GM21423 (cell line): ENCODE data around the gene FUOM.

Experiments used
- ATAC-seq: cut with Tn5 transposase; IDR thresholded peaks from one replicate; pipeline ENCODE4 v1.9.1; 2021; ENCODE audit warnings: mild to moderate bottlenecking, moderate library complexity; ENCODE audit not compliant: unreplicated experiment

Gene FUOM

DNA sequence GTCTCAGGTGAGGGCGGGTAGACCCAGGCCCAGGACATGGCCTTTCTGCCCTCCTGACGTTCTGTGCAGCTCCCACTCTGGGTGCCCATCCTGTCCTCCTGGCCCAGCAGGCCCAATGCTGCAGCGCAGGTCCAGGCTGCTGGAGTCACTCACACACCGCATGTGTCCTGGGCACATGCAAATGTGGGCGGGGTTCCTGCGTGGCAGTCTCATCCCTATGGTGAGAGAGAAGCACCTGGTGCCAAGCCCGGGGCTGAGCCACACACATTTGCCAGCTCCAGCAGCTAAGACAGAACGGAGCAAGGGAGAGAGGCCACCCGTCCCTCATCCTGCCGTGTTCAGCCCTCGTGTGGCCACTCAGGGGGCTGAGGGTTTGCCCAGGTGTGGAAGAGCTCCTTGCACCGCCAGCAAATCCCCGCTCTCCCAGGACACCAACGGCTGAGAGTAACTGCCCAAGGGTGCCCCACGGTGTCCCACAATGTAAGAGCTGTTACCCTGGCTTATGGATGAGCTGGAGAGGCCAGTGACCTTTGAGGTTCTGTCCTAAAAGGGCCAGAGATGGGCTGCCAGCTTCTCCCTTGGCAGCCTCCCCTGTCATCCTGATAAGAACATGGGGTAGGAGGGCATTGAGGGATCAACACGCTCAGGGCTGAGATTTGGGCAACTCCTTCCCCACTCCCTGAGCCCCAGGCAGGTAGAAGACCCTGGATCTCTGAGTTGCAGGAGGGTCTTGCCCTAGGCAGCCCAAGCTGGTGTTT, 4.4 kb downstream of the FUOM start:
- ATAC-seq = no peak

GRCh38 chr10:133351408-133352318, 6.2 kb downstream of the FUOM start:
- ATAC-seq = no peak

DNA sequence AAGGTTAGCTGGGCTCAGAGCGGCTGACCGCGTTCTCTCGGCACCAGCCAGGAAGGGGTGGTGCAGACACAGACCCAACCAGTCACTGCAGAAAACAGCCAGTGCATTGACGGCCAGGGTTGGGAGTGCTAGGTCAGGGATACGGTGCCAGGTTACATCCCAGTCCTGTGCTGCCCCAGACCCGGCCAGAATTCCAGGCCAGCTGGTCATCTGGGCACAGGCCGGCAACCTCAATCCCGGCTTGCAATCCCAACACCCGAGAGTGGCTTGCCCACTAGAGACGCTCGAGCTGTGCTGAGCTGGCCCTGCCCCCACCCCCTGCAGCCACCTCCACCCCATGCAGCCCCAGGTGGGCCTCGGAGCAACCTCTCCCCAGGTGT, 6.9 kb downstream of the FUOM start:
- no peak for ATAC-seq

DNA sequence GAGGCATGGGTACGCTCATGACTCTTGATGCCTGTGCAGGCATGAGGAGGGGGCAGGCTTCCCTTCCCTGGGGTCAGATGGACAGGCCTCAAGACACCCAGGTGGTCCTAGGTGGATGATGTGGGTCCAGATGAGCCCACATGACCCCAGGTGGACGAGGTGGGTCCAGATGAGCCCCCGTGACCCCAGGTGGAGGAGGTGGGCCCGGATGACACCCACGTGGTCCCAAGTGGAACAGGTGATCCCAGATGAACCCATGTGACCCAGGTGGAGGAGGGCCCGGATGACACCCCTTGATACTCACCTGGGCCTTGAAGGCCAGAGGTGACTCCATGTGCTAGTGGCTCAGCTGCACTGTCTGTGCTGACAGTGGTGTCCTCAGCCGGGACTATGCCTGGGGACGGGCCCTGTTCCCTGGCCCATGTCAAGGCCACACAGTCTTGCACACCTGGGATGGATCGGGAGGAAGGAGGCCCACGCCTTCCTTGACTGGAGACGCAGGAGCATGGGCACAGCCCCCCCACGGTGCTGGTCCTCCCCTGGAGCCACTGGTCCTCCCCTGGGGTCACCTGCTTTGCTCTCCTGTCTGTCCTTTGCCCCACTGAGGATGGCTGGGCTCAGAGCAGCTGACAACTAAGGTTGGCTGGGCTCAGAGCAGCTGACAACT, 7.4 kb downstream of the FUOM start:
- no peak for ATAC-seq

DNA sequence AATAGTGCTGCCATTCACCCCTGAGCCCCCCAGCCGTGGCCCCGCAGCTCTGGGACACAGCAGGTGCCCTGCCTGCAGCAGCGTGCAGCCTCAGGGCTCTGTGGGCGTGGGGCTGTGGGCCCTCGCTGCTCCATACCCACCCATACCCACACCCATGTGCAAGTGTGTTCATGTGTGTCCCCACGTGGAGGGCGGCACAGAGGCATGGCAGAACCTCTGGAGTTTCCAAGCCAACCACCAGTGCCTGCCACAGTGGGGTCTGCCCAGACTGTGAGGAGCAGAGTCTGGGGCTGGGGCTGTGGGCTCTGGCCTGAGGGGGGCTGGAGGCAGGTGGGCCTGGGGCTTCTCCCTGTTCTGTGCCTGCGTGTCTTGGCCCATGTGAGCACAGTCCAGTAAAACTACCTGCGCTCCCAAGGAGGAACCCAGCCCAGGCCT, 8.2 kb downstream of the FUOM start:
- ATAC-seq = no peak

GRCh38 chr10:133349160-133349568, 8.7 kb downstream of the FUOM start:
- ATAC-seq = no peak

- ATAC-seq = no peak
These were observed 9.9 kb downstream of the FUOM start for GRCh38 chr10:133347710-133348517.

DNA sequence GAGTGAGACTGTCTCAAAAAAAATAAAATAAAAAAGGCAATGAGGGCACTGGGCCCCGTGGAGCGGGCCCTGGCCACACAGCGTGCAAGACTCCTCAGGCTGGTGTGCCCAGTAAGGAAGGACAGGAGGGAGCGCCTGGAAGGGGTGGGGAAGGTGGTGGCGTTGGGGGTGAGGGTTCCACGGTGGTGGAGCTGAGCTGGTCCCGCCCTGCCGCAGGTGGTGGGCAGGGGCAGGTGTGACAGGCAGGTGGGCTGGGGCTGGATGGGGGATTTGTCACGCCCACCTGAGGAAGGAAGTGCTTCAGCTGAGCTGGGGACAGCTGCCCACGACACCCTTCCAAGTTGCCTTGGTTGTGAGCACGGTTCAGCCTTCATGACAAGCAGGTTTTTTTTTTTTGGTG, 11.4 kb downstream of the FUOM start:
- ATAC-seq = no peak

DNA sequence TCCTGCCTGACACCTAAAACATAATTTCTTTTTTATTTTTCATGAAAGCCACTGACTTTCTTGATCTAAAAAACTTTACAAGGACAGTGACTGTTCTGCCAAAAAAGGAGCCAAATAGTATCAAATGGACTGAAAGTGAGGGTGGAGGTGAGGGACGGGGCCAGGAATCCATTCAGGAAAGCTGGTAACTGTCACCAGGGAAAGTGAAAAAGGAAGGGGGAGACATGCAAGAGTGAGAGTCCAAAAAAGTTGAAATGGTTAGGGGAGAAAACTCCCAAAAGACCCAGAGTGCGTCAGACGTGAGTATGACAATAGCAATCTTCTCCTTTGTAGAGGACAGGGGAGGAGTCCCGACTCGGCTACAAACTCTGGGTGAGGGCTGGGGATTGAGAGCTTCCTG, 13.6 kb downstream of the FUOM start:
- no peak for ATAC-seq

- no peak for ATAC-seq
These were observed 14.3 kb downstream of the FUOM start for GRCh38 chr10:133343558-133343957.

DNA sequence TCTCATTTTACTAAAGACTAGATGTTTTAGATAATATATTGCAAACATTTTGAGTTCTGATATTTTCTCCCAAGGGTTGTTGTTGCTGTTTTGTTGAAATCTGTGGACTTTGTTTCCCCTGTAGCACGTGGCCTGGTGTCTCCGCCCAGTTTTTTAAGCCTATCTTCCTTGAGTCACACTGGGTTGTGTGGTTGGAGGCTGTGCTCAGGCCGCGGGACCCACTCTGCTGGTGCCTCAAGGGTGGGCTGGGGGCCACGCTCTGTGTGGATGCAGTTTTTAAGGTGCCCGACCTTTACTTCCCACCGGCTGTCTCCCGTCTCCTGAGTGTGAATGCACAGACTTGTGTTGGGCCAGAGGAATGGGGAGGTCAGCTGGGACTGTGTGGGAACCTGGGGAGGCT, 14.9 kb downstream of the FUOM start:
- ATAC-seq = no peak

GRCh38 chr10:133341983-133342382, 15.8 kb downstream of the FUOM start:
- no peak for ATAC-seq

DNA sequence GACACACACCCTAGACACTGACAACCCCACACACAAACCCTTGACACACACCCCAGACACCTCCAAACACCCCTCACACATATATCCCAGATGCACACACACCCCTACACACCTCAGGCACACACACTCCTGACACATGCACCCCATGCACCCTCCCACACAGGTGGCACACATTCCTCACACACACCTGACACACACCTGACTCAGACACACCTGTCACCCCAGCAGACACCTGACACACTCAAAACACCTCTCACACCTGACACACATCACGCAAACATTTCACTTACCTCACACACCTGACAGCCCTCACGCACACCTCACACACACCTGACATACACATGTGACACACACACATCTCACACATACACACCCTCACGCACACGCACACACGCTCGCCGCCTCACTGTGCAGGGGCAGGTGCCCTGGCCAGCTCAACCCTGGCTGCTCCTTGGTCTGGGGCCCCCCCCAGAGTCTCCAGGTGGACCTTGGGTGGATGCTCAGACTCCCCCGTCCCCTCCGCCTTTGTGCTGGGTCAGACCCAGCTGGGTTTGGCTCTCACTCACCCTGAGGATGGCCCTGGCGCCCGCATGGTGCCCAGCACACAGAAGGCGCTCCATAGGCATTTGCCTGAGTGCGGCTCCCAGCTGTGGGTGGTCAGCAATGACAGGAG, 18.0 kb downstream of the FUOM start:
- no peak for ATAC-seq

DNA sequence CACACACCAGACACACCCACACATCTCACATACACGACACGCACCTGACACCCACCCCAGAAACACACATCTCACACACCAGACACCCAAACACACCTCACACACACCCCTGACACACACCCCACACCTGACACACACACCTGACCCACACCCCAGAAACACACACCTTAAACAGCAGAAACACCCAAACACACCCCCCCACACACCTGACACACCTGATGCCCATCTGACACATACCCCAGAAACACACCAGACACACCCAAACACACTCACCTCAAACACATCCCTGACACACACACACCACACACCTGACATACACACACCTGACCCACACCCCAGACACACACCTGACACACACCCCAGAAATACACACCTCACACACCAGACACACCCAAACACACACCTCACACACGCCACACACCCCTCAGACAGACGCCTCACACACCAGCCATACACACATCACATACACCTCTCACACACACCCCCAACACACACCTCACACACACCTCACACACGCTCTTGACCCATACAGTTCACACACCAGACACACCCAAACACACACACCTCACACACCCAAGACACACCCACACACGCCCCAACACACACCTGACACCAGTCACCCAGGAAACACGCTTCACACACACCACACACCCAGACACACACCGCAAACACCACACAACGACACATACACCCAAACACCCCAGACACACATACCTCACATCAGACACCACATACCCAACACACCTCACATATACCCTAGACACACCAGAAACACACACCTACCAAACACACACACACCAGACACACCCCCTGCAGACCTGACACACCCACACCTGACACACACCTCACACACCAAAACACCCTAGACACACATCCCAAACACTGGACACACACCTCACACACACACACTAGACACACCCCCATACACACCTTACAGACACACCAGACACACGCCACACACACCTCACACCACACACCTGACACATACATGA, 19.4 kb downstream of the FUOM start:
- no peak for ATAC-seq

GRCh38 chr10:133337370-133337725, 20.5 kb downstream of the FUOM start:
- no peak for ATAC-seq

- no peak for ATAC-seq
These were observed 21.0 kb downstream of the FUOM start, which contains the start of gene CALY for GRCh38 chr10:133336577-133337369. CALY (minus strand) TSS chr10:133336896; CDS start chr10:133328989, 7,907 bp downstream.

GRCh38 chr10:133336118-133336576, 21.7 kb downstream of the FUOM start:
- no peak for ATAC-seq
